Hematopoietic multipotent progenitor cell treated with erythropoietin and hydrocortisone succinate and interleukin-3 and kit ligand, for 8 days (in vitro differentiated cells): ENCODE measurements around the gene RABAC1.
"Not testable (repeated sequence)": the region's sequence is repeated elsewhere in the genome, so short reads cannot be mapped to it uniquely, and the experiment has no call there.

Experiments
- DNase-seq: peaks from one replicate; pipeline ENCODE4 v3.0.0-alpha.2; 2015

The RABAC1 gene

GRCh38 chr19:41927497-41928192 lies 31.5 kb downstream of the RABAC1 start:
- no peak for DNase-seq

- DNase-seq: no peak
Observed at GRCh38 chr19:41926763-41927496, 32.2 kb downstream of the RABAC1 start.

- DNase-seq: no peak
Observed at GRCh38 chr19:41926028-41926762, 32.9 kb downstream of the RABAC1 start.

- no peak for DNase-seq
Observed at GRCh38 chr19:41925208-41926003, 33.7 kb downstream of the RABAC1 start.

- DNase-seq: no peak
Observed at GRCh38 chr19:41924151-41925145, 34.7 kb downstream of the RABAC1 start.

- DNase-seq: no peak
Observed at GRCh38 chr19:41923045-41923788, 35.9 kb downstream of the RABAC1 start.

GRCh38 chr19:41922585-41922984 lies 36.5 kb downstream of the RABAC1 start:
- DNase-seq: no peak

GRCh38 chr19:41921577-41922576 lies 37.2 kb downstream of the RABAC1 start:
- no peak for DNase-seq

- DNase-seq: no peak
Observed at GRCh38 chr19:41920882-41921576, 38.1 kb downstream of the RABAC1 start.

- no peak for DNase-seq
Observed at GRCh38 chr19:41919948-41920712, 39.0 kb downstream of the RABAC1 start.

GRCh38 chr19:41918653-41919244 lies 40.4 kb downstream of the RABAC1 start:
- DNase-seq: no peak

- DNase-seq: no peak
Observed at GRCh38 chr19:41918095-41918494, 41.0 kb downstream of the RABAC1 start.

GRCh38 chr19:41917676-41918075 lies 41.4 kb downstream of the RABAC1 start:
- DNase-seq: no peak

GRCh38 chr19:41915776-41916414 lies 43.2 kb downstream of the RABAC1 start:
- no peak for DNase-seq

GRCh38 chr19:41915021-41915775 lies 43.9 kb downstream of the RABAC1 start:
- no peak for DNase-seq

GRCh38 chr19:41914424-41914834 lies 44.7 kb downstream of the RABAC1 start:
- DNase-seq: not testable (repeated sequence)
